Measurements from ENCODE around the gene PNMT. TPM values are rescaled to one million over a fixed set of nuclear protein-coding genes. Genes with fewer than 3 reads are reported as not detected.

PNMT gene
- total and polyA plus RNA-seq, 2 of the 4 experiments (the other 2 are of a cell fraction): not detected

DNA sequence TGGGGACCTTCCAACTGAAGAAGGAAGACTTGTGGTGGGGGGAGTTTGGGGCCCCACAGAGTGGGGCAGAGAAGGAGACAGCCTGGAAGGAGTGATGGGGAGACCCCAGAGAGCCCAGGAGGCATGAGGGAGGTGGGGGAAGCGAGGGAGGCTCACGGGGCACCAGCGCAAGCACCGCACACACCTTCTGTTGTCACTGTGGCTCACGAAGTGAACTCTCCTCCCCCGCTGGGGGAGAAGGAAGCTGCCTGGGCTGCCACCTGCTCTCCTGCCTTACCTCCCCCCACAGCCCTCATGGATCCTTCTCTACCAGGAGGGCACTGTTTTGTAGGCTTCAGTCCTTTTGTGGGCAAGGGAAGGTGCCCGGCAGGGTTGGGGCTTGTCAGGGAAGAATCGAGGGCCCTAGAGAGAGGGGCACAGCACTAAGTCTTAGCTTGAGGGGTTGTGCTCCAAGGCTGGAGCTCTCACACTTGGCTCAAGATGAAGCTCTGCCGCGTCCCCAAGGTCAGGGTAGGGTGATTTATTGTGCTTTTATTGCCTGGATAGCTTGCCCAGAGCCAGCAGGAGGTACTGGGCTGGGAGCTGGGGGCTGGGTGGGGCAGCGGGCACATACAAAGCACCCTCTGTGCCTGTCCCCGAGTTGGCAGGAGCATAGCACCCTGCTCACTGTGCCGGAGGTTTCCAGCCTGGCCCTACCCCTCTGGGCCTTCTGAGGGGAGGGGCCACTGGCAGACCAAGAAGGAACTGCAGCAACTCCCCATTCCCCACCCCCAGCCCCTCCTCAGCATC lies 35.9 kb upstream of the PNMT start:
- dilution Hi-C loops (cut with HindIII; ENCODE audit: low sequenced_read_pairs, unreplicated experiment) (no loop called here), intact Hi-C loops (cut with micrococcal nuclease) (no loop called here), in situ Hi-C loops (cut with MboI; ENCODE audit: low sequenced_read_pairs) (no loop called here)
- H2AK9ac ChIP-seq (replicated peaks; ENCODE audit: low read depth, low read length, poor library complexity): no peak overlapping the region
- no peak overlapping the region for H3K18ac ChIP-seq (ENCODE audit: low read depth, low read length)
- H3K4ac ChIP-seq (ENCODE audit: low read depth, low read length): no peak overlapping the region
- H3K14ac ChIP-seq (replicated peaks; ENCODE audit: low read depth, low read length): no peak overlapping the region
- no peak overlapping the region for H3K23ac ChIP-seq (ENCODE audit: low read depth, low read length)
- H3K56ac ChIP-seq (ENCODE audit: extremely low read depth, insufficient read depth, low read length): no peak overlapping the region
- H3K9me3 ChIP-seq (ENCODE audit: control insufficient read depth, insufficient read depth, low read length): no peaks in the 10 kb centered on the region
- no peak overlapping the region for H2BK15ac ChIP-seq (ENCODE audit: low read depth, low read length)
- H3K36me3 ChIP-seq (ENCODE audit: control insufficient read depth, insufficient read depth, low read length): no peaks in the 10 kb centered on the region
- H4K20me1 ChIP-seq (ENCODE audit: insufficient read depth, low read length): no peaks in the 10 kb centered on the region
- ChIA-PET CTCF (interaction anchor here (2.4 to 2.5 kb wide), 2 partner anchors 9 to 11 kb away, joined by 8 to 9 read pairs; no protein-coding TSS in a partner anchor), POLR2A (ENCODE audit: unreplicated experiment) (no interaction called here)
- H3K4me2 ChIP-seq (ENCODE audit: low read depth, low read length): no peak overlapping the region
- no peak overlapping the region for H3K9ac ChIP-seq (ENCODE audit: low read depth, low read length)
- TF ChIP-seq, protein P1, sequence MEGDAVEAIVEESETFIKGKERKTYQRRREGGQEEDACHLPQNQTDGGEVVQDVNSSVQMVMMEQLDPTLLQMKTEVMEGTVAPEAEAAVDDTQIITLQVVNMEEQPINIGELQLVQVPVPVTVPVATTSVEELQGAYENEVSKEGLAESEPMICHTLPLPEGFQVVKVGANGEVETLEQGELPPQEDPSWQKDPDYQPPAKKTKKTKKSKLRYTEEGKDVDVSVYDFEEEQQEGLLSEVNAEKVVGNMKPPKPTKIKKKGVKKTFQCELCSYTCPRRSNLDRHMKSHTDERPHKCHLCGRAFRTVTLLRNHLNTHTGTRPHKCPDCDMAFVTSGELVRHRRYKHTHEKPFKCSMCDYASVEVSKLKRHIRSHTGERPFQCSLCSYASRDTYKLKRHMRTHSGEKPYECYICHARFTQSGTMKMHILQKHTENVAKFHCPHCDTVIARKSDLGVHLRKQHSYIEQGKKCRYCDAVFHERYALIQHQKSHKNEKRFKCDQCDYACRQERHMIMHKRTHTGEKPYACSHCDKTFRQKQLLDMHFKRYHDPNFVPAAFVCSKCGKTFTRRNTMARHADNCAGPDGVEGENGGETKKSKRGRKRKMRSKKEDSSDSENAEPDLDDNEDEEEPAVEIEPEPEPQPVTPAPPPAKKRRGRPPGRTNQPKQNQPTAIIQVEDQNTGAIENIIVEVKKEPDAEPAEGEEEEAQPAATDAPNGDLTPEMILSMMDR (conservative IDR thresholded peaks at IDR 0.05; ENCODE audit: low read depth, low read length): no peak
- TF ChIP-seq, protein P2, sequence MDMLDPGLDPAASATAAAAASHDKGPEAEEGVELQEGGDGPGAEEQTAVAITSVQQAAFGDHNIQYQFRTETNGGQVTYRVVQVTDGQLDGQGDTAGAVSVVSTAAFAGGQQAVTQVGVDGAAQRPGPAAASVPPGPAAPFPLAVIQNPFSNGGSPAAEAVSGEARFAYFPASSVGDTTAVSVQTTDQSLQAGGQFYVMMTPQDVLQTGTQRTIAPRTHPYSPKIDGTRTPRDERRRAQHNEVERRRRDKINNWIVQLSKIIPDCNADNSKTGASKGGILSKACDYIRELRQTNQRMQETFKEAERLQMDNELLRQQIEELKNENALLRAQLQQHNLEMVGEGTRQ (IDR thresholded peaks at IDR 0.05; ENCODE audit: low read depth, low read length): no peak
- TF ChIP-seq NFE2L2 (IDR thresholded peaks at IDR 0.05; ENCODE audit: low read depth, low read length) (no peak), RAD21 (IDR thresholded peaks at IDR 0.05; ENCODE audit: low read length) (no peak), POLR2A (IDR thresholded peaks at IDR 0.05; ENCODE audit: low read depth, low read length) (no peak), FOS (IDR thresholded peaks at IDR 0.05; ENCODE audit: low read depth, low read length) (no peak), CEBPB (IDR thresholded peaks at IDR 0.05; ENCODE audit: low read depth, low read length) (no peak), RCOR1 (IDR thresholded peaks at IDR 0.05; ENCODE audit: insufficient replicate concordance, low read length) (no peak), CHD1 (IDR thresholded peaks at IDR 0.05; ENCODE audit: low read depth, low read length) (no peak), BHLHE40 (IDR thresholded peaks at IDR 0.05; ENCODE audit: low read depth, low read length) (no peak), SMC3 (IDR thresholded peaks at IDR 0.05; ENCODE audit: low read depth, low read length) (no peak), MXI1 (IDR thresholded peaks at IDR 0.05; ENCODE audit: borderline replicate concordance, low read depth, low read length) (no peak), RFX5 (IDR thresholded peaks at IDR 0.05; ENCODE audit: low read depth, low read length) (no peak), MAFK (IDR thresholded peaks at IDR 0.05; ENCODE audit: low read depth, low read length) (no peak)
- TF ChIP-seq, protein P3, sequence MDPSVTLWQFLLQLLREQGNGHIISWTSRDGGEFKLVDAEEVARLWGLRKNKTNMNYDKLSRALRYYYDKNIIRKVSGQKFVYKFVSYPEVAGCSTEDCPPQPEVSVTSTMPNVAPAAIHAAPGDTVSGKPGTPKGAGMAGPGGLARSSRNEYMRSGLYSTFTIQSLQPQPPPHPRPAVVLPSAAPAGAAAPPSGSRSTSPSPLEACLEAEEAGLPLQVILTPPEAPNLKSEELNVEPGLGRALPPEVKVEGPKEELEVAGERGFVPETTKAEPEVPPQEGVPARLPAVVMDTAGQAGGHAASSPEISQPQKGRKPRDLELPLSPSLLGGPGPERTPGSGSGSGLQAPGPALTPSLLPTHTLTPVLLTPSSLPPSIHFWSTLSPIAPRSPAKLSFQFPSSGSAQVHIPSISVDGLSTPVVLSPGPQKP (IDR thresholded peaks at IDR 0.05; ENCODE audit: borderline replicate concordance, low read depth, low read length): no peak
- 69% methylated on average over 2 of the region's 13 CpGs; no CpG with 5 or more reads in 1 of the 2 experiments for WGBS, 2 experiments (ENCODE audit: extremely low coverage in 2 of 2, insufficient read length in 1 of 2)
- H4K5ac ChIP-seq (ENCODE audit: low read depth, low read length): no peak overlapping the region
- peaks cover 3 to 11% of the 10 kb centered on the region in 2 experiments for H3K79me1 ChIP-seq (ENCODE audit: low read depth in 1 of 2, low read length in 2 of 2)
- H2BK5ac ChIP-seq (ENCODE audit: low read depth, low read length, poor library complexity, severe bottlenecking): no peak overlapping the region
- no peak overlapping the region for H4K8ac ChIP-seq (ENCODE audit: low read depth in 2 of 2, low read length in 2 of 2)
- no peak overlapping the region for H2BK120ac ChIP-seq (ENCODE audit: low read depth, low read length)
- peaks cover 10% of the 10 kb centered on the region; the same call in 1 of the 2 replicates for H3K9me1 ChIP-seq (ENCODE audit: insufficient read depth, low read length)
- H2BK20ac ChIP-seq (ENCODE audit: low read depth, low read length): no peak overlapping the region
- BruUV-seq (replicated peaks): no TSS peak
- peaks cover 52% of the 10 kb centered on the region for H3K27me3 ChIP-seq (ENCODE audit: control insufficient read depth, insufficient read depth, low read length)
- no peak for DNase-seq
- H3K27ac ChIP-seq (ENCODE audit: insufficient read depth, low read length): no peak overlapping the region
- no peak for ATAC-seq (ENCODE audit: low read depth)
- H2AK5ac ChIP-seq (ENCODE audit: low read depth, low read length): no peak overlapping the region
- H3K4me3 ChIP-seq (ENCODE audit: insufficient read depth, low read depth, low read length): no peak overlapping the region
- no peak overlapping the region for H2AFZ ChIP-seq (replicated peaks; ENCODE audit: low read length, poor library complexity)
- H3K4me1 ChIP-seq (ENCODE audit: control insufficient read depth, insufficient read depth, low read length): peaks cover 7% of the 10 kb centered on the region
- H4K91ac ChIP-seq (ENCODE audit: insufficient read depth, low read depth, low read length): no peak overlapping the region

Data from IMR-90 (cell line).